H1 (cell line): ENCODE results near the gene RBP5. TPM values are rescaled to one million over a fixed set of nuclear protein-coding genes. Genes with fewer than 3 reads are reported as not detected.
A peak's percentile ranks its signal among the peaks of the same experiment; 100 is the strongest.

ENCODE experiments used
- CTCF ChIA-PET: fragments of 300-600 bp; sonication (Branson Sonifier 250); formaldehyde crosslinking; loops from one replicate; lab custom pipeline; 2021; ENCODE audit not compliant: partially characterized antibody; lab: Charles Lee
- POLR2A ChIA-PET: fragments of 300-600 bp; sonication (Branson Sonifier 250); formaldehyde crosslinking; loops from one replicate; lab custom pipeline; 2021; ENCODE audit warnings: inconsistent platforms; ENCODE audit not compliant: partially characterized antibody; lab: Charles Lee
- DNase-seq, 2 experiments: peaks; one replicate each; pipeline versions ENCODE4 v3.0.0 to v3.0.0-alpha.2; 2010 to 2022; ENCODE audit warnings: low spot score in 2 of 2, low read depth in 1 of 2, mixed read lengths in 1 of 2
- FAIRE-seq: peaks from 2 replicates; lab custom pipeline; 2011; peaks lifted over from hg19 to GRCh38; lab: Jason Lieb, UNC
- H2AFZ ChIP-seq: 2 replicates; pipeline ENCODE4 v1.8.1; 2012; ENCODE audit warnings: low read length, inconsistent platforms
- H2AK5ac ChIP-seq: 2 replicates; pipeline ENCODE4 v1.6.1; 2013; ENCODE audit warnings: low read depth, low read length
- H2BK120ac ChIP-seq: replicated peaks from 2 replicates; pipeline ENCODE3; 2013; ENCODE audit warnings: low read depth, low read length, inconsistent platforms
- H2BK12ac ChIP-seq: 2 replicates; pipeline ENCODE4 v1.6.1; 2013; ENCODE audit warnings: low read depth, low read length
- H2BK15ac ChIP-seq: 2 replicates; pipeline ENCODE4 v1.6.1; 2013; ENCODE audit warnings: low read length
- H2BK20ac ChIP-seq: 2 replicates; pipeline ENCODE4 v1.6.1; 2013; ENCODE audit warnings: low read length
- H2BK5ac ChIP-seq: 2 replicates; pipeline ENCODE4 v1.6.1; 2013; ENCODE audit warnings: low read depth, low read length
- H3K14ac ChIP-seq: 2 replicates; pipeline ENCODE4 v1.6.1; 2013; ENCODE audit warnings: inconsistent platforms; ENCODE audit not compliant: insufficient read length
- H3K18ac ChIP-seq: 2 replicates; pipeline ENCODE4 v1.6.1; 2013; ENCODE audit warnings: low read length; ENCODE audit errors: extremely low read depth
- H3K23ac ChIP-seq: 2 replicates; pipeline ENCODE4 v1.6.1; 2013; ENCODE audit warnings: inconsistent platforms; ENCODE audit not compliant: insufficient read length
- H3K23me2 ChIP-seq: 2 replicates; pipeline ENCODE4 v1.6.1; 2013; ENCODE audit warnings: low read depth, low read length
- H3K27ac ChIP-seq: 2 replicates; pipeline ENCODE4 v1.6.1; 2011; ENCODE audit warnings: low read depth, low read length, inconsistent platforms
- H3K27me3 ChIP-seq, 4 experiments: replicated peaks in 1 of 4; 1 replicate in 1 of 4; 2 replicates in 3 of 4; pipeline versions ENCODE4 v1.6.1 to v1.8.1; 2011 to 2013; ENCODE audit warnings: low read length in 3 of 4, mild to moderate bottlenecking in 3 of 4, inconsistent platforms in 2 of 4, mixed read lengths in 2 of 4, moderate library complexity in 1 of 4; ENCODE audit not compliant: control insufficient read depth in 3 of 4, insufficient read depth in 3 of 4; ENCODE audit errors: extremely low read depth in 1 of 4
- H3K36me3 ChIP-seq, 4 experiments: 2 replicates each; pipeline versions ENCODE4 v1.6.1 to v1.8.1; 2011 to 2013; ENCODE audit warnings: mild to moderate bottlenecking in 4 of 4, low read length in 3 of 4, moderate library complexity in 2 of 4, control low read depth in 1 of 4, inconsistent platforms in 1 of 4; ENCODE audit not compliant: insufficient read depth in 4 of 4, control insufficient read depth in 2 of 4
- H3K4ac ChIP-seq: replicated peaks from 2 replicates; pipeline ENCODE3; 2013; ENCODE audit warnings: low read length, low read depth, mixed read lengths, inconsistent platforms; ENCODE audit not compliant: insufficient read length
- H3K4me1 ChIP-seq, 4 experiments: replicated peaks in 1 of 4; 1 replicate in 1 of 4; 2 replicates in 3 of 4; pipeline versions ENCODE4 v1.6.1 to v1.8.1; 2011 to 2013; ENCODE audit warnings: low read length in 3 of 4, inconsistent platforms in 2 of 4, mixed read lengths in 1 of 4; ENCODE audit not compliant: insufficient read depth in 4 of 4, control insufficient read depth in 3 of 4
- H3K4me2 ChIP-seq, 2 experiments: 2 replicates each; pipeline versions ENCODE4 v1.6.1 to v1.8.1; 2011 to 2013; ENCODE audit warnings: low read depth in 2 of 2, low read length in 2 of 2, control low read depth in 1 of 2, inconsistent platforms in 1 of 2, mild to moderate bottlenecking in 1 of 2; ENCODE audit not compliant: insufficient read depth in 1 of 2
- H3K4me3 ChIP-seq, 4 experiments: fragments of 200-600, 300-600 bp in 1 of 4; sonication (generic), shearing (Covaris generic), sonication (Bioruptor Twin) in 1 of 4; 2 replicates each; pipeline versions ENCODE4 v1.5.1 to v1.8.1; 2011 to 2016; ENCODE audit warnings: low read length in 4 of 4, low read depth in 3 of 4, control low read depth in 2 of 4, inconsistent platforms in 2 of 4, mild to moderate bottlenecking in 2 of 4, mixed read lengths in 1 of 4, moderate library complexity in 1 of 4; ENCODE audit not compliant: insufficient read depth in 2 of 4; ENCODE audit errors: extremely low read depth in 1 of 4
- H3K56ac ChIP-seq: replicated peaks from 2 replicates; pipeline ENCODE3; 2013; ENCODE audit warnings: low read depth, mild to moderate bottlenecking, mixed read lengths, low read length, inconsistent platforms; ENCODE audit not compliant: insufficient read length
- H3K79me1 ChIP-seq: 2 replicates; pipeline ENCODE4 v1.6.1; 2013; ENCODE audit warnings: low read depth, low read length, control low read depth
- H3K79me2 ChIP-seq, 2 experiments: 2 replicates each; pipeline versions ENCODE4 v1.6.1 to v1.8.1; 2012 to 2013; ENCODE audit warnings: low read length in 2 of 2, mild to moderate bottlenecking in 2 of 2, inconsistent platforms in 1 of 2; ENCODE audit not compliant: insufficient read depth in 2 of 2, control insufficient read depth in 1 of 2
- H3K9ac ChIP-seq, 4 experiments: replicated peaks in 1 of 4; 1 replicate in 1 of 4; 2 replicates in 3 of 4; pipeline versions ENCODE4 v1.6.1 to v1.8.1; 2011 to 2013; ENCODE audit warnings: low read depth in 3 of 4, low read length in 3 of 4, control low read depth in 2 of 4, mild to moderate bottlenecking in 2 of 4, moderate library complexity in 2 of 4, inconsistent platforms in 1 of 4; ENCODE audit errors: extremely low read depth in 1 of 4
- H3K9me3 ChIP-seq, 2 experiments: 2 replicates each; pipeline versions ENCODE4 v1.6.1 to v1.8.1; 2012 to 2013; ENCODE audit warnings: mild to moderate bottlenecking in 2 of 2, moderate library complexity in 2 of 2, control low read depth in 1 of 2, inconsistent platforms in 1 of 2, low read depth in 1 of 2, low read length in 1 of 2, mixed read lengths in 1 of 2; ENCODE audit not compliant: insufficient read depth in 2 of 2
- H4K20me1 ChIP-seq, 2 experiments: replicated peaks in 1 of 2; 2 replicates each; pipeline versions ENCODE3 to v1.8.1; 2011 to 2013; ENCODE audit warnings: inconsistent platforms in 2 of 2, low read length in 2 of 2, mild to moderate bottlenecking in 1 of 2; ENCODE audit not compliant: insufficient read depth in 2 of 2, control insufficient read depth in 1 of 2
- H4K5ac ChIP-seq: 2 replicates; pipeline ENCODE4 v1.6.1; 2013; ENCODE audit warnings: low read length, low read depth, mixed read lengths, inconsistent platforms; ENCODE audit not compliant: insufficient read length
- H4K8ac ChIP-seq: 2 replicates; pipeline ENCODE4 v1.8.0; 2013; ENCODE audit warnings: mild to moderate bottlenecking, moderate library complexity, low read length, inconsistent platforms; ENCODE audit not compliant: insufficient read depth; ENCODE audit errors: extremely low read depth
- H4K91ac ChIP-seq: replicated peaks from 2 replicates; pipeline ENCODE3; 2013; ENCODE audit warnings: low read length, mixed read lengths, inconsistent platforms; ENCODE audit not compliant: insufficient read length
- ASH2L ChIP-seq: fragments of 200-600, 300-600 bp; sonication (generic); IDR thresholded peaks from one replicate; pipeline ENCODE4 v1.7.1; 2017; ENCODE audit warnings: low read length
- CTBP2 ChIP-seq: IDR thresholded peaks from 2 replicates; pipeline ENCODE4 v1.7.0; 2011; ENCODE audit warnings: borderline replicate concordance, mild to moderate bottlenecking, moderate library complexity, mixed read lengths, low read length; ENCODE audit not compliant: insufficient read depth, insufficient read length
- CTCF ChIP-seq, 3 experiments: IDR thresholded peaks; 1 replicate in 2 of 3; 2 replicates in 1 of 3; pipeline versions ENCODE4 v1.5.1 to v1.6.1; 2011; ENCODE audit warnings: low read length in 3 of 3, mild to moderate bottlenecking in 3 of 3, inconsistent platforms in 2 of 3, low read depth in 1 of 3, moderate library complexity in 1 of 3; ENCODE audit not compliant: insufficient read depth in 1 of 3; ENCODE audit errors: control extremely low read depth in 1 of 3
- EP300 ChIP-seq, 2 experiments: IDR thresholded peaks; 1 replicate in 1 of 2; 2 replicates in 1 of 2; pipeline ENCODE4 v1.6.1; 2011 to 2012; ENCODE audit warnings: low read depth in 2 of 2, low read length in 2 of 2, mild to moderate bottlenecking in 2 of 2, borderline replicate concordance in 1 of 2, inconsistent platforms in 1 of 2, moderate library complexity in 1 of 2
- HDAC6 ChIP-seq: IDR thresholded peaks from one replicate; pipeline ENCODE4 v1.7.1; 2012; ENCODE audit warnings: low read depth, mild to moderate bottlenecking, inconsistent platforms, low read length, moderate library complexity
- NRF1 ChIP-seq: IDR thresholded peaks from 2 replicates; pipeline ENCODE4 v1.6.1; 2011; ENCODE audit warnings: mild to moderate bottlenecking, low read depth, low read length, improper control_type of control experiment
- POU5F1 ChIP-seq: IDR thresholded peaks from 2 replicates; pipeline ENCODE4 v1.6.1; 2011; ENCODE audit warnings: low read depth, mild to moderate bottlenecking, low read length, moderate library complexity
- RFX5 ChIP-seq: IDR thresholded peaks from 2 replicates; pipeline ENCODE4 v1.6.1; 2011; ENCODE audit warnings: low read depth, low read length, improper control_type of control experiment, borderline replicate concordance
- SP1 ChIP-seq: IDR thresholded peaks from 2 replicates; pipeline ENCODE4 v1.6.1; 2011; ENCODE audit warnings: low read depth, low read length
- WGBS, 2 experiments: shearing (Covaris generic) in 1 of 2; methylation state at CpG; one replicate each; pipeline versions ENCODE4 v1.1.6 to v1.1.7; 2013 to 2015; ENCODE audit warnings: low lambda C conversion rate in 2 of 2, mixed read lengths in 2 of 2, inconsistent platforms in 1 of 2, low coverage in 1 of 2, missing lambda C conversion rate in 1 of 2; ENCODE audit not compliant: insufficient replicate concordance in 2 of 2, insufficient coverage in 1 of 2, insufficient read length in 1 of 2; ENCODE audit errors: extremely low coverage in 1 of 2, missing lambda C conversion rate in 1 of 2; 5-methylcytosine and 5-hydroxymethylcytosine counted together
- polyA plus RNA-seq, 7 experiments: library from polyadenylated mRNA; depleted of rRNA in 3 of 7; stranded (reverse) in 5 of 7; unstranded in 2 of 7; fragments of >200 nt in 5 of 7; fragments of 200-250 nt in 2 of 7; gene quantifications; 1 replicate in 5 of 7; 2 replicates in 1 of 7; 4 replicates in 1 of 7; pipeline versions ENCODE4 v1.2.1 to v1.2.3, GENCODE V29; 2011 to 2013; ENCODE audit warnings: missing spikeins in 2 of 7, mixed read lengths in 2 of 7
- total RNA-seq: library from RNA; stranded (reverse); fragmentation: NEBNext Ultra II Directional; extraction: Animal tissue kit (Norgen Biotek cat#: 25700); gene quantifications from 2 replicates; pipeline ENCODE4 v1.2.1, GENCODE V29; 2021

Gene RBP5
- total and polyA plus RNA-seq, 2 of the 8 experiments (the other 6 are each of a cell fraction or from before 2014, with no cell fraction given): 1.2 to 1.9 TPM

GRCh38 chr12:7091660-7092228 is 36.9 kb downstream of the RBP5 start:
- no peak for FAIRE-seq
- Histone ChIP-seq H3K9ac (no peak overlapping the region; a peak in 1 of 7 replicates), H3K36me3 (no peaks in the 10 kb centered on the region), H2BK15ac (peak overlapping the region; percentile 76; the same call in 1 of the 2 replicates), H2BK120ac (no peak overlapping the region), H4K8ac (peak overlapping the region; percentile 66; the same call in 1 of the 2 replicates), H3K27me3 (no peaks in the 10 kb centered on the region; a peak in 1 of 7 replicates), H3K4ac (peak overlapping the region; percentile 61), H3K23ac (no peak overlapping the region), H3K79me1 (no peaks in the 10 kb centered on the region), H4K20me1 (peaks cover 0 to 1% of the 10 kb centered on the region in 2 experiments), H3K18ac (peak overlapping the region; percentile 84; the same call in 1 of the 2 replicates), H3K4me3 (peak overlapping the region in 1 of 4 experiments; percentile 49; a peak in 2 of 8 replicates), H2AK5ac (0 out of 2 replicates have a peak overlapping the region, but pooled peaks have one; percentile 65), H2BK20ac (peak overlapping the region; percentile 62; the same call in 1 of the 2 replicates), H2AFZ (peak overlapping the region; percentile 87; the same call in 1 of the 2 replicates), H3K56ac (no peak overlapping the region), H2BK12ac (peak overlapping the region; percentile 99), H3K23me2 (peaks cover 1% of the 10 kb centered on the region; the same call in 1 of the 2 replicates), H3K79me2 (no peaks in the 10 kb centered on the region), H3K4me2 (peak overlapping the region; percentile 43 to 58; a peak in 3 of 4 replicates), H3K4me1 (peaks cover 7 to 21% (median 16%) of the 10 kb centered on the region in 4 experiments), H4K5ac (no peak overlapping the region), H3K14ac (no peak overlapping the region), H3K9me3 (no peaks in the 10 kb centered on the region), H4K91ac (peak overlapping the region; percentile 75), H2BK5ac (peak overlapping the region; percentile 84; the same call in 1 of the 2 replicates), H3K27ac (no peak overlapping the region)
- WGBS, 2 experiments: 69% methylated on average over 10 of the region's 10 CpGs; no CpG with 5 or more reads in 1 of the 2 experiments
- ChIA-PET CTCF (interaction anchor here (0.8 to 4.3 kb wide), 23 partner anchors 10 to 157 kb away, joined by 3 to 34 read pairs (median 4); partner anchors contain the start of genes C1RL, C1S and LPCAT3), POLR2A (interaction anchor here (0.8 to 5.6 kb wide), 9 partner anchors 8 to 154 kb away, joined by 3 to 42 read pairs (median 12); partner anchors contain the start of genes C12orf57, C1RL and RNU7-1)
- DNase-seq: no peak
- TF ChIP-seq SP1 (no peak), POU5F1 (no peak), EP300 (IDR thresholded peaks at IDR 0.05; ENCODE audit: borderline replicate concordance in 1 of 2, low read depth in 2 of 2, low read length in 2 of 2) (no peak), NRF1 (no peak), RFX5 (no peak), ASH2L (no peak), CTBP2 (no peak), CTCF (IDR thresholded peaks at IDR 0.05; ENCODE audit: control extremely low read depth in 1 of 3, insufficient read depth in 1 of 3, low read depth in 1 of 3, low read length in 3 of 3) (no peak), HDAC6 (no peak)
